ENCODE data around the gene NEUROG3. TPM values are rescaled to one million over a fixed set of nuclear protein-coding genes. Genes with fewer than 3 reads are reported as not detected.

The NEUROG3 gene
- polyA plus RNA-seq, 2 of the 4 experiments (the other 2 are of a cell fraction): not detected

- ChIA-PET CTCF (interaction anchor here (1.1 to 1.6 kb wide), 3 partner anchors 13 to 65 kb away, joined by 3 to 4 read pairs (median 4); no protein-coding TSS in a partner anchor), POLR2A (no interaction called here)
- no peak overlapping the region for H3K27ac ChIP-seq
- ATAC-seq (no peak), FAIRE-seq (no peak), DNase-seq (ENCODE audit: low read depth in 1 of 2, low spot score in 1 of 2) (no peak)
- H3K4me1 ChIP-seq: no peaks in the 10 kb centered on the region
- H3K4me3 ChIP-seq: no peak overlapping the region
- TF ChIP-seq EHMT2 (IDR thresholded peaks at IDR 0.05; ENCODE audit: low read depth) (no peak), EHF (CRISPR knock-in tag; IDR thresholded peaks at IDR 0.05) (no peak), ATOH8 (CRISPR knock-in tag; IDR thresholded peaks at IDR 0.05; ENCODE audit: low read depth) (no peak), E2F6 (IDR thresholded peaks at IDR 0.05; ENCODE audit: borderline replicate concordance, low read depth) (no peak), TP53 (CRISPR knock-in tag; IDR thresholded peaks at IDR 0.05) (no peak), JUN (IDR thresholded peaks at IDR 0.05) (no peak), CEBPB (IDR thresholded peaks at IDR 0.05) (no peak), MAZ (IDR thresholded peaks at IDR 0.05; ENCODE audit: borderline replicate concordance, low read depth, low read length) (no peak)
- no peak overlapping the region for H3K4me2 ChIP-seq
- H3K9me3 ChIP-seq: no peaks in the 10 kb centered on the region
- WGBS (ENCODE audit: missing lambda C conversion rate): 41% methylated on average over 8 of the region's 8 CpGs
These were observed 6.3 kb upstream of the NEUROG3 start for GRCh38 chr10:69579464-69580060.

GRCh38 chr10:69578508-69578991 lies 5.3 kb upstream of the NEUROG3 start:
- no peak for TF ChIP-seq PBX3 (IDR thresholded peaks at IDR 0.05)
- no peak for TF ChIP-seq CEBPB (IDR thresholded peaks at IDR 0.05)
- TF ChIP-seq ZFP36 (IDR thresholded peaks at IDR 0.05; ENCODE audit: borderline replicate concordance, partially characterized antibody): no peak
- no peak for TF ChIP-seq CHD4 (IDR thresholded peaks at IDR 0.05; ENCODE audit: borderline replicate concordance)
- TF ChIP-seq HOXB13 (CRISPR knock-in tag; IDR thresholded peaks at IDR 0.05; ENCODE audit: low read depth): no peak
- TF ChIP-seq CBX8 (IDR thresholded peaks at IDR 0.05): no peak
- no peak for TF ChIP-seq CBX2 (IDR thresholded peaks at IDR 0.05; ENCODE audit: borderline replicate concordance, low read depth)
- no peak for TF ChIP-seq BCL3 (IDR thresholded peaks at IDR 0.05)
- TF ChIP-seq E2F6 (IDR thresholded peaks at IDR 0.05; ENCODE audit: borderline replicate concordance, low read depth): no peak
- TF ChIP-seq NFE2L2 (conservative IDR thresholded peaks at IDR 0.05; ENCODE audit: low read length): no peak
- TF ChIP-seq EHF (CRISPR knock-in tag; IDR thresholded peaks at IDR 0.05): no peak
- TF ChIP-seq RCOR1 (IDR thresholded peaks at IDR 0.05; ENCODE audit: low read depth, low read length): no peak
- TF ChIP-seq KDM1A (IDR thresholded peaks at IDR 0.05; ENCODE audit: low read depth): no peak
- TF ChIP-seq SREBF2 (IDR thresholded peaks at IDR 0.05): no peak
- no peak for TF ChIP-seq ESRRA (IDR thresholded peaks at IDR 0.05; ENCODE audit: borderline replicate concordance, low read length)
- TF ChIP-seq ATOH8 (CRISPR knock-in tag; IDR thresholded peaks at IDR 0.05; ENCODE audit: low read depth): no peak
- no peak for TF ChIP-seq MAFK (IDR thresholded peaks at IDR 0.05; ENCODE audit: partially characterized antibody)
- no peak for FAIRE-seq
- no peak for DNase-seq (ENCODE audit: low read depth in 1 of 2, low spot score in 1 of 2)

More at GRCh38 chr10:69578508-69578991, 5.3 kb upstream of the NEUROG3 start:
- 14% methylated on average over 28 of the region's 32 CpGs for WGBS (ENCODE audit: missing lambda C conversion rate)
- ATAC-seq: no peak; a peak in 1 of 6 replicates
- H3K4me2 ChIP-seq: no peak overlapping the region
- H3K4me3 ChIP-seq: no peak overlapping the region
- POLR2A ChIA-PET: no interaction called here
- peaks cover under 1% of the 10 kb centered on the region; the same call in 1 of the 3 replicates for H3K4me1 ChIP-seq
- H3K9me3 ChIP-seq: no peaks in the 10 kb centered on the region
- CTCF ChIA-PET: no interaction called here
- H3K27ac ChIP-seq: no peak overlapping the region
